SK-N-MC (cell line): Measurements from ENCODE around the gene TPH2.

Experiments used
- EZH2 ChIP-seq: fragments of 200-600 bp; sonication (generic); IDR thresholded peaks from one replicate; pipeline ENCODE4 v1.6.1; 2017; ENCODE audit warnings: antibody characterized with exemption
- FOXP2 ChIP-seq: optimal IDR thresholded peaks from 2 replicates; pipeline ENCODE3; 2011; ENCODE audit warnings: mild to moderate bottlenecking, moderate library complexity; ENCODE audit not compliant: insufficient read depth; ENCODE audit errors: extremely low read length, control extremely low read depth
- POLR2AphosphoS5 ChIP-seq: IDR thresholded peaks from 2 replicates; pipeline ENCODE4 v1.6.1; 2012; ENCODE audit warnings: mild to moderate bottlenecking, low read depth, low read length, borderline replicate concordance

DNA sequence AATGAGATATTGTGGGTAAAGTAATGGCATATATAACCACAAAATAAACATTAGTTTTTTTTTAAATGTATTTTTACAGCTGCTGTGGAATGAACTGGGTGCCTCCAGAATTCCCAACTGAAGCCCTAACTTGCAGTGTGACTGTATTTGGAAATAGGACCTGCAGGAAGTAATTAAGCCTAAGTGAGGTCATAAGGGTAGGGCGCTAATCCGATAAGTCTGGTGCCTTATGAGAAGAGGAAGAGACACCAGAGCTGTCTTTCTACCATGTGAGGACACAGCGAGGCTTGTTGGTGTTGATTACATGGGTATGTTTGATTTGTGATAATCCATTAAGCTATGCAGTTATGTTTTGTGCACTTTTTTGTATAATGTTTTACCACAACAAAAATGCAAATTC, 136.8 kb downstream of the TPH2 start:
- TF ChIP-seq POLR2AphosphoS5 (no peak; the same call in 1 of the 2 replicates), FOXP2 (no peak), EZH2 (no peak)
